ENCODE results near the gene NFIA. TPM values are rescaled to one million over a fixed set of nuclear protein-coding genes. Genes with fewer than 3 reads are reported as not detected.

NFIA gene
- total RNA-seq, 1 experiment from 2014 or later, result 0.35 TPM

- Histone ChIP-seq H2AFZ (ENCODE audit: low read length) (no peak overlapping the region), H4K91ac (ENCODE audit: insufficient read length, low read depth, low read length) (no peak overlapping the region), H3K27ac (ENCODE audit: insufficient read length, low read depth, low read length) (no peak overlapping the region), H2BK15ac (ENCODE audit: low read depth, low read length) (no peak overlapping the region), H3K79me2 (ENCODE audit: insufficient read depth, low read length) (no peaks in the 10 kb centered on the region), H3K27me3 (ENCODE audit: insufficient read depth, low read length) (peaks cover 57% of the 10 kb centered on the region), H2BK5ac (ENCODE audit: insufficient read length, low read length) (no peak overlapping the region), H3K4ac (ENCODE audit: low read depth, low read length) (no peak overlapping the region), H3T11ph (ENCODE audit: low read length) (no peak overlapping the region), H3K23ac (ENCODE audit: insufficient read length, low read depth, low read length) (no peak overlapping the region), H2BK12ac (ENCODE audit: insufficient read length, low read depth, low read length) (no peak overlapping the region), H2AK5ac (ENCODE audit: insufficient read length, low read length) (no peak overlapping the region), H3K14ac (ENCODE audit: insufficient read depth, low read length) (no peak overlapping the region), H4K20me1 (ENCODE audit: control insufficient read depth, insufficient read depth, insufficient read length) (no peaks in the 10 kb centered on the region), H3K9me3 (ENCODE audit: control insufficient read depth, low read depth, low read length) (no peaks in the 10 kb centered on the region), H4K8ac (replicated peaks; ENCODE audit: insufficient read length, low read depth, low read length) (no peak overlapping the region), H2BK20ac (ENCODE audit: low read depth, low read length, poor library complexity, severe bottlenecking) (no peak overlapping the region), H3K56ac (ENCODE audit: insufficient read length, low read depth, low read length) (no peak overlapping the region), H3K4me1 (ENCODE audit: insufficient read depth, low read length) (peaks cover 4% of the 10 kb centered on the region; the same call in 1 of the 2 replicates), H2BK120ac (ENCODE audit: low read depth, low read length, poor library complexity, severe bottlenecking) (no peak overlapping the region), H3K79me1 (ENCODE audit: insufficient read depth, low read depth, low read length, poor library complexity, severe bottlenecking) (no peaks in the 10 kb centered on the region), H4K5ac (ENCODE audit: insufficient read length, low read depth, low read length) (no peak overlapping the region), H3K4me2 (ENCODE audit: insufficient read depth, insufficient read length, low read length) (no peak overlapping the region), H3K23me2 (ENCODE audit: insufficient read length, low read depth, low read length, poor library complexity, severe bottlenecking) (no peaks in the 10 kb centered on the region), H3K9ac (ENCODE audit: extremely low read depth, insufficient read length, low read length) (no peak overlapping the region), H3K18ac (ENCODE audit: insufficient read length, low read depth, low read length) (no peak overlapping the region)
- DNase-seq, result peak; percentile 35
- Mint-ChIP-seq H3K27me3 (ENCODE audit: low read depth) (peaks cover 100% of the 10 kb centered on the region), H3K4me3 (no peak overlapping the region), H3K9me3 (peaks cover 0 to 17% of the 10 kb centered on the region in 2 experiments; a peak in 2 of 5 replicates), H3K36me3 (ENCODE audit: insufficient read depth in 1 of 3, low read depth in 3 of 3) (peaks cover 0 to 2% (median 0%) of the 10 kb centered on the region in 3 experiments; a peak in 1 of 7 replicates), H3K27ac (no peak overlapping the region), H3K4me1 (peaks cover 14 to 18% of the 10 kb centered on the region in 2 experiments)
- no peak for TF ChIP-seq CTCF (conservative IDR thresholded peaks at IDR 0.05)
- no CpG with 5 or more reads among the region's 7 CpGs for WGBS (ENCODE audit: extremely low coverage, insufficient read length, low lambda C conversion rate)
Observed at GRCh38 chr1:61477301-61477700, 394.9 kb downstream of the NFIA start.

Data from H9 (cell line).